K562 (cell line): ENCODE data around the gene PIH1D1. TPM values are rescaled to one million over a fixed set of nuclear protein-coding genes. Genes with fewer than 3 reads are reported as not detected.
A peak's percentile ranks its signal among the peaks of the same experiment; 100 is the strongest.

ENCODE experiments used
- BCLAF1 ChIP-seq, 2 experiments: fragments of 450-650 bp in 1 of 2; IDR thresholded peaks; 2 replicates each; pipeline ENCODE4 v1.6.1; 2011 to 2017; ENCODE audit warnings: low read depth in 2 of 2, antibody characterized with exemption in 1 of 2, borderline replicate concordance in 1 of 2, low read length in 1 of 2, mild to moderate bottlenecking in 1 of 2, mixed read lengths in 1 of 2; ENCODE audit not compliant: control insufficient read depth in 1 of 2
- BCOR ChIP-seq: fragments of 450-650 bp; IDR thresholded peaks from 2 replicates; pipeline ENCODE4 v1.6.1; 2016
- DDX20 ChIP-seq: fragments of 450-650 bp; IDR thresholded peaks from 2 replicates; pipeline ENCODE4 v1.6.1; 2016; ENCODE audit warnings: missing genetic modification characterization, low read depth, mild to moderate bottlenecking, missing compliant biosample characterization, moderate library complexity
- DIDO1 ChIP-seq: fragments of 450-650 bp; IDR thresholded peaks from 2 replicates; pipeline ENCODE4 v1.6.1; 2016; ENCODE audit warnings: low read depth, missing biosample characterization, missing genetic modification characterization
- E2F1 ChIP-seq: sonication (generic); formaldehyde crosslinking; IDR thresholded peaks from 2 replicates; pipeline ENCODE4 v1.8.1; 2023; ENCODE audit warnings: mild to moderate bottlenecking, missing genetic modification reagents, moderate library complexity
- HMG20B ChIP-seq: fragments of 250-450 bp; sonication (Bioruptor Pico); IDR thresholded peaks from 2 replicates; pipeline ENCODE4 v1.5.0; 2021; ENCODE audit warnings: mild to moderate bottlenecking
- HNRNPK ChIP-seq: fragments of 200-400 bp; formaldehyde crosslinking; IDR thresholded peaks from one replicate; pipeline ENCODE4 v1.6.1; 2018; ENCODE audit warnings: mild to moderate bottlenecking, low read depth, low read length; ENCODE audit not compliant: poor library complexity, severe bottlenecking
- KDM1A ChIP-seq, 2 experiments: fragments of 450-650 bp; IDR thresholded peaks; 2 replicates each; pipeline ENCODE4 v1.6.1; 2016; ENCODE audit warnings: mild to moderate bottlenecking in 2 of 2
- MAZ ChIP-seq, 2 experiments: fragments of 450-650 bp in 1 of 2; sonication (generic) in 1 of 2; formaldehyde crosslinking; IDR thresholded peaks in 1 of 2; conservative IDR thresholded peaks in 1 of 2; 2 replicates each; pipeline versions ENCODE4 v1.4.0 to v1.5.0; 2020; ENCODE audit warnings: mild to moderate bottlenecking in 1 of 2, missing genetic modification reagents in 1 of 2
- MIER1 ChIP-seq: fragments of 450-650 bp; IDR thresholded peaks from 2 replicates; pipeline ENCODE4 v1.6.1; 2016; ENCODE audit warnings: antibody characterized with exemption, mild to moderate bottlenecking, low read depth
- NCOR1 ChIP-seq: fragments of 450-650 bp; IDR thresholded peaks from 2 replicates; pipeline ENCODE4 v1.6.1; 2016; ENCODE audit warnings: mild to moderate bottlenecking, moderate library complexity
- NFE2 ChIP-seq: IDR thresholded peaks from 2 replicates; pipeline ENCODE4 v1.6.1; 2014; ENCODE audit warnings: antibody characterized with exemption, low read depth
- NFIX ChIP-seq: fragments of 250-450 bp; sonication (Bioruptor Pico); IDR thresholded peaks from 2 replicates; pipeline ENCODE4 v1.4.0; 2020; ENCODE audit warnings: low read depth, mild to moderate bottlenecking, moderate library complexity
- POLR2AphosphoS5 ChIP-seq: IDR thresholded peaks from 2 replicates; pipeline ENCODE4 v1.6.1; 2011; ENCODE audit warnings: mild to moderate bottlenecking, low read depth, low read length, moderate library complexity; ENCODE audit not compliant: control insufficient read depth, insufficient read depth
- PTTG1 ChIP-seq: fragments of 450-650 bp; IDR thresholded peaks from 2 replicates; pipeline ENCODE4 v1.6.1; 2016; ENCODE audit warnings: low read depth, mild to moderate bottlenecking, missing genetic modification characterization, missing compliant biosample characterization
- SMARCA5 ChIP-seq: fragments of 450-650 bp; IDR thresholded peaks from 2 replicates; pipeline ENCODE4 v1.6.1; 2016
- SREBF1 ChIP-seq: fragments of 150-350 bp; IDR thresholded peaks from 2 replicates; pipeline ENCODE4 v1.6.1; 2014; ENCODE audit warnings: antibody characterized with exemption, low read depth, low read length, borderline replicate concordance
- SRSF9 ChIP-seq: fragments of 200-400 bp; formaldehyde crosslinking; IDR thresholded peaks from 2 replicates; pipeline ENCODE4 v1.6.1; 2017; ENCODE audit warnings: low read depth, low read length, borderline replicate concordance
- TAF9B ChIP-seq: fragments of 450-650 bp; IDR thresholded peaks from 2 replicates; pipeline ENCODE4 v1.6.1; 2018; ENCODE audit warnings: mild to moderate bottlenecking; ENCODE audit not compliant: partially characterized antibody
- WHSC1 ChIP-seq: IDR thresholded peaks from one replicate; pipeline ENCODE4 v1.6.1; 2012; ENCODE audit warnings: low read length, control low read depth, inconsistent platforms
- ZNF175 ChIP-seq: fragments of 200-800 bp; sonication (Bioruptor generic); IDR thresholded peaks from 2 replicates; pipeline ENCODE4 v1.6.1; 2016; ENCODE audit warnings: low read depth, mild to moderate bottlenecking, missing genetic modification characterization, missing compliant biosample characterization
- ZNF217 ChIP-seq: sonication (generic); formaldehyde crosslinking; IDR thresholded peaks from 2 replicates; pipeline ENCODE4 v1.8.0; 2022; ENCODE audit warnings: mild to moderate bottlenecking, missing genetic modification reagents
- ZNF408 ChIP-seq: fragments of 250-450 bp; sonication (Bioruptor Pico); IDR thresholded peaks from 2 replicates; pipeline ENCODE4 v1.4.0; 2020; ENCODE audit warnings: low read depth, mild to moderate bottlenecking, moderate library complexity
- ZNF586 ChIP-seq: fragments of 450-650 bp; formaldehyde crosslinking; conservative IDR thresholded peaks from 2 replicates; pipeline ENCODE4 v1.4.0; 2020; ENCODE audit warnings: mild to moderate bottlenecking, moderate library complexity
- polyA plus RNA-seq, 8 experiments: library from polyadenylated mRNA; depleted of rRNA in 4 of 8; stranded (reverse) in 5 of 8; unstranded in 3 of 8; fragments of >200 nt; fragmentation: Nextera tagmentation in 2 of 8; fragmentation: Illumina TruSeq in 1 of 8; extraction: Ambion mirVana in 2 of 8; extraction: Trizol in 1 of 8; gene quantifications; 2 replicates each; pipeline versions ENCODE4 v1.2.1 to v1.2.3, GENCODE V29; 2011 to 2014; ENCODE audit warnings: inconsistent platforms in 1 of 8, missing spikeins in 1 of 8
- total RNA-seq, 7 experiments: library from RNA; depleted of rRNA in 6 of 7; stranded (reverse); fragments of >200 nt in 6 of 7; fragmentation: Illumina TruSeq in 2 of 7; extraction: Trizol in 2 of 7; gene quantifications; 2 replicates each; pipeline versions ENCODE4 v1.2.1 to v1.2.3, GENCODE V29; 2011 to 2021; ENCODE audit warnings: low replicate concordance in 1 of 7
- TF ChIP-seq, protein P1 (sequence below), 2 experiments: IDR thresholded peaks; 2 replicates each; pipeline ENCODE4 v1.6.1; 2011; ENCODE audit warnings: borderline replicate concordance in 1 of 2, control low read depth in 1 of 2, low read depth in 1 of 2, low read length in 1 of 2, mild to moderate bottlenecking in 1 of 2, mixed read lengths in 1 of 2, moderate library complexity in 1 of 2; ENCODE audit not compliant: insufficient read depth in 1 of 2, insufficient read length in 1 of 2, poor library complexity in 1 of 2, severe bottlenecking in 1 of 2; ENCODE audit errors: extremely low read depth in 1 of 2

PIH1D1 gene
- total and polyA plus RNA-seq, 9 of the 15 experiments (the other 6 are each of a cell fraction or from before 2014, with no cell fraction given) = 26.5 to 224 (median 137) TPM

GRCh38 chr19:49430172-49430677 lies 21.4 kb downstream of the PIH1D1 start (continued):
- TF ChIP-seq, protein P1, sequence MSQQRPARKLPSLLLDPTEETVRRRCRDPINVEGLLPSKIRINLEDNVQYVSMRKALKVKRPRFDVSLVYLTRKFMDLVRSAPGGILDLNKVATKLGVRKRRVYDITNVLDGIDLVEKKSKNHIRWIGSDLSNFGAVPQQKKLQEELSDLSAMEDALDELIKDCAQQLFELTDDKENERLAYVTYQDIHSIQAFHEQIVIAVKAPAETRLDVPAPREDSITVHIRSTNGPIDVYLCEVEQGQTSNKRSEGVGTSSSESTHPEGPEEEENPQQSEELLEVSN (IDR thresholded peaks at IDR 0.05; ENCODE audit: borderline replicate concordance in 1 of 2, extremely low read depth in 1 of 2, insufficient read depth in 1 of 2, insufficient read length in 1 of 2, low read depth in 1 of 2, low read length in 1 of 2, poor library complexity in 1 of 2, severe bottlenecking in 1 of 2) = no peak
- TF ChIP-seq KDM1A (IDR thresholded peaks at IDR 0.05) (peak; percentile 55 to 69; a peak in 3 of 4 replicates), BCOR (peak; percentile 65; the same call in 1 of the 2 replicates), E2F1 (0 out of 2 replicates have a peak, but pooled peaks have one; percentile 20), HMG20B (CRISPR knock-in tag) (no peak), ZNF217 (CRISPR knock-in tag) (no peak), NFE2 (no peak), SMARCA5 (peak; percentile 98), SREBF1 (no peak), HNRNPK (no peak), ZNF408 (CRISPR knock-in tag) (no peak), MIER1 (peak; percentile 100), MAZ (CRISPR knock-in tag; conservative IDR thresholded peaks at IDR 0.05 in 1 of 2, IDR thresholded peaks at IDR 0.05 in 1 of 2) (no peak), DDX20 (tag) (no peak), SRSF9 (no peak), POLR2AphosphoS5 (no peak), ZNF175 (CRISPR knock-in tag) (no peak), ZNF586 (CRISPR knock-in tag) (no peak), BCLAF1 (IDR thresholded peaks at IDR 0.05; ENCODE audit: borderline replicate concordance in 1 of 2, control insufficient read depth in 1 of 2, low read depth in 2 of 2, low read length in 1 of 2) (no peak), DIDO1 (tag) (no peak), TAF9B (no peak), NCOR1 (no peak), WHSC1 (no peak), NFIX (CRISPR knock-in tag) (no peak), PTTG1 (no peak)
